Activated T-cell treated with anti-CD3 and anti-CD28 coated beads, Interleukin-2, amount 50 U/mL, for 1 hour (primary cell): ENCODE data around the gene GRK6.

Source experiments
- DNase-seq: peaks from one replicate; pipeline ENCODE4 v3.0.0-alpha.2; 2020

The GRK6 gene

DNA sequence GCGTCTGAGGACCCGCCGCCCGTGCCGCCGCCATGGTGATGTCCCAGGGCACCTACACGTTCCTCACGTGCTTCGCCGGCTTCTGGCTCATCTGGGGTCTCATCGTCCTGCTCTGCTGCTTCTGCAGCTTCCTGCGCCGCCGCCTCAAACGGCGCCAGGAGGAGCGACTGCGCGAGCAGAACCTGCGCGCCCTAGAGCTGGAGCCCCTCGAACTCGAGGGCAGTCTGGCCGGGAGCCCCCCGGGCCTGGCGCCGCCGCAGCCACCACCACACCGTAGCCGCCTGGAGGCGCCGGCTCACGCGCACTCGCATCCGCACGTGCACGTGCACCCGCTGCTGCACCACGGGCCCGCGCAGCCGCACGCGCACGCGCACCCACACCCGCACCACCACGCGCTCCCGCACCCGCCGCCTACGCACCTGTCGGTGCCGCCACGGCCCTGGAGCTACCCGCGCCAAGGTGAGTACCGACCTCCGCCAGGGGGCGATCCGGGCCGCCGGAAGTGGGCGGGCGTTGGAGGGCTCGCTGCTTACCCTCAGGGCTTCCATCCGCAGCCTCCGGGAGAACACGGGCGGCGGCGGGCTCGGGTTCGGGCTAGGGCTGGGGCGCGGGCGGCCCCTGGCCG, 28.7 kb downstream of the GRK6 start:
- peak; percentile 96 for DNase-seq

DNA sequence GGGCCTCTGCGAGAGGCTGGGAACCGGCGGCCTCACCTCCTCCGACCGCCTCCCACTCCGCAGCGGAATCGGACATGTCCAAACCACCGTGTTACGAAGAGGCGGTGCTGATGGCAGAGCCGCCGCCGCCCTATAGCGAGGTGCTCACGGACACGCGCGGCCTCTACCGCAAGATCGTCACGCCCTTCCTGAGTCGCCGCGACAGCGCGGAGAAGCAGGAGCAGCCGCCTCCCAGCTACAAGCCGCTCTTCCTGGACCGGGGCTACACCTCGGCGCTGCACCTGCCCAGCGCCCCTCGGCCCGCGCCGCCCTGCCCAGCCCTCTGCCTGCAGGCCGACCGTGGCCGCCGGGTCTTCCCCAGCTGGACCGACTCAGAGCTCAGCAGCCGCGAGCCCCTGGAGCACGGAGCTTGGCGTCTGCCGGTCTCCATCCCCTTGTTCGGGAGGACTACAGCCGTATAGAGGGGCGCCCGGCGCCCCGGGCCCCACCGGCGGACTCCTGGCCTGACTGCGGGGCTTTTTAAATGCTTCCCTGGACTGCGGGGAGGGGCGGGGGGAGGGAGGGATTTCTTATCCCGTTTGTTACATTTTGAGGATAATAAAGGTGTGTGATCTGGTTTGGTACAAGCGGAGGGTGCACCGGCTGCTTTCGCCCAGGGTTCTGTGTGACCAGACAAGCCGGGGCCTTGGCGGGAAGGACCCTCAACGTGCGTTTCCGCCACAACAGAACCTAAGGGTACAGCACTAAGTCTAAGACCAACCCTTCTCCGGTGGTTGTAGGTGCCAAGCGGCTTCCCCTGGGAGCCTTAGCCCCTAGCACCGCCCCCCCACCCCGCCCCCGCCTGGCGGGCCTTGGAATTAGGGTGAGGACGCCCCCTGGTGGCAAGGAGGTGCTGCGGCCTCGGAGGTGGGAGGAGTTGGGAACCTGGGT, 29.4 kb downstream of the GRK6 start:
- peak; percentile 97 for DNase-seq

DNA sequence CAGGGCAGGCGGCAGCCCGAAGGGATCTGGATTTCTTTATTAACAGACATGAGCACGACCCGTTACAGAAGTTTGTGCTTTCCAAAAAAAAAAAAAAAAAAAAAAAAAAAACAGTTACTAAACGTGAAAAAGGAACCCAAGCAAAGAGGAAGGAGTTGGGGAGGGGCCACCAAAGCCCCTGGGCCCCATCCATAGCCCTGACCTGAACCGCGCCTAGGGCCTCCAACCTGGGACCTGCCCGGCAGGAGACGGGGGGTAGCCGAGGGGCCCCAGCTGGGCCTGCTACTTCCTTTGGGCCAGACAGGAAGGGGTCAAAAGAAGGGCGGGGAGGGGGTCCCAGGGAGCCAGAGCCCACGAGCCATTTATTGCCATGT, 30.1 kb downstream of the GRK6 start:
- no peak for DNase-seq

DNA sequence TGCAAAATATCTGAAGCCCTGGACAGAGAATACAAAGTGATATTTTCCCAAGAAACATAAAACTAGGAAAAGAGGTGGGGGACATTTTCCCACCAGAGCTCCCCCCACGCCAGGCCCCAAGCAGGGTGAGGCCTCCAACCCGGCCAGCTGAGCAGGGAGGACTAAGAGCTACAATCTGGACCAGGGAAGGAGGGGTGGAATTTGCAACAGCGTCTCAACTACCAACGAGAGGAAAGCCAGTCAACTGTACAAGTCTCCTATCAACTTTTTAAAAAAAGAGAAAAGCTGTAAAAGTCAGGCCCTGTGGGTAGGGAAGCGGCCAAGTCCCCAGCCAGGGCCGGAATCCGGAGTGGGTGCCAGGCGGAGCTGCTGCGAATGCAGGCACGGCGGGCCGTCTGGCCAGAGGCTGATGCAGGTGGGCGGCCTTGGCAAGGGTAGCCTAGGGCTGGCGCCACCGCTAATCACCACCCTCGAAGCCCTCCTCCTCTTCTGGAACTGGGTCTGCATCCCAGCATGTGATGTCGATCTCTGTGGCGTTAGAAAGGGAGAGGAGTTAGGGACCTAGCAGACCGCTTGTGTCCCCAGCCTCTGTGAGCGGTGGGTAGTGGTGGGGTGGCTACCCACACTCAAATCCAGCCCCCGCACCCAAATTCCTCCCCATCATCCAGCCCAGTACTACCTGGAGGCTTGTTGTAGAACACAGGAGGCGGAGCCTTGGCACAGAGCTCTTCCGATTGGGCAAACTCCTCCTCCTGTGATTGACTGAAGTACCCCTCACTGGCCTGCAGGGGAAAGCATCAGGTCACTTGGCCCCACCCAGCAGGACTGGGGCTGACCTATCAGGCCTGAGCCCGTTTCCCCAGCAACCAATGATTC, 30.7 kb downstream of the GRK6 start:
- peak; percentile 45 for DNase-seq

DNA sequence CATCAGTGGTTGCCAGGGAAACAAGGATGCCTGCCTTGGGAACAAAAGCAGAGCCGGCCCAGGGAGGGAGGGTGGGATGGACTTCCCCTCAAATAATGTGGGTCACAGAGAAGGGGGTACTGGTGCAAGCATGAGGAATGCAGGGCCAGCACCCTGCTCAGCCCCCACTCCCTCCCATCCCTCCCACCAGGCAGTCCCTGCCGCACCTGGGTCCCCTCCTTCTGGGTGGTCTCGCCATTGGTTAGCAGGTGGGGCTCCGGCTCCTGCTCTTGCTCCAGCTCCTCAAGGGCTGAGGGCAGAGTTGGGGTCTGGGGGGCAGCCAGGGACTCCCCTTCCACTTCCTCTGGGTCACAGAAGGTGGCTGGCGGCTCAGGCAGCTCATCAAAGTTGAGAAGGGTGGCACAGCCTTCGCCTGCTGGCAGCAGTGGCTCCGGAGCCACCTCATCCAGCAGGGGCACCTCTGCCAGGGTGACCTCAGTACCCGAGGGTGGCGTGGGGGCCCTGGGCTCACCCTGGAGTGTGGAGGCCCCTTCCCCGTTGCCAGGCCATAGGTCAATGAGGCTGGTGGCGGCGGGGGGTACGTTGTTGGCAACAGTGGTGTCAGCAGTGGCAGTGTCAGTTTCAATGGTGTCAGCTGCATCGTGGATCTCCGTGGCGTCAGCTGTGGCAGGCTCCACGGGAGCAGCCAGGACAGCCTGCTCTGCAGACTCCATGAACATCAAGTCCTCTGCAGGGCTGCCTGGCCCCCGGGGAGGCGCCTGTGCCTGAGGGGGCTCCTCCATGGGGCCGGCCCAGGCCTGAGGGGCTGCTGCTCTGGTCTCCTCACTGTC, 31.6 kb downstream of the GRK6 start:
- no peak for DNase-seq

DNA sequence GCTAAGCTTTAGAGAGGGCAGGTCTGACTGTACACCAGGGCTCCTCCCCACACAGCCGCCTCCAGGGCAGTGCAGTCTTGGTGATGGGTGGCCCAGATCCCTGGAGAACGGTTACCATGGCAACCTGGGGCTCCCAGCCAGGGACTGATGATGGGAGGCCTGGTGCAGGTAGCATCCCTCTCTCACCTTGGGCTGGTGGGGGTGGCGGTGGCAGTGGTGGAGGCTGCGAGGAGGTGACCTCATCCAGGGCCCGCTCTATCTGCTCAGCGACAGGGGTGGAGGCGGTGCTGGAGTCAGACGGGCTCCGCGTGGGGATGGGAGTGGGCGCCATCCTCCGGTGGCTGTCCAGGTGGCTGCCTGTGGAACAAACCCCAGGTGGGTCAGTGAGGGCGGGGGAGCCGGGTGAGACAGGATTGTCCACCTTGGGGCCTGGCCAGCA, 32.5 kb downstream of the GRK6 start:
- DNase-seq = peak; percentile 17

DNA sequence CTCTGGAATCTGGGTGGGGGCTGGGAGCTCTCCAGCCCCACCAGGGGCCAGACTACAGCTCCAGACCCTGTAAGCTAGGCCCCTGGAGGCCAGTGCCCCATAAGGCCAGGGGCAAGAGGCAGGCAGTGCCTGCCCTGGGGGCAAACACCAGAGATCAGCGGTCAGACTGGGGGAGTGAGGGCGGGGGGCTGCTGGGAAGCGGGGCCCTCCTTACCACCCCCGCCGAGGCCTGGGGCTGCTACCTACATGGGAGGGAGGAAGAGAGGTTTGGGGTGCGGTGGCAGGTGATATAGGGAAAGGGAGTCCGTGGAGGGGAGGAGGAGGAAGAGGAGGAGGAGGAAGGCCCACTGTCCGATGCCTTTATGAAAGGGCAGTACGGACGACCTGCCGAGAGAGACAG, 32.9 kb downstream of the GRK6 start:
- no peak for DNase-seq

DNA sequence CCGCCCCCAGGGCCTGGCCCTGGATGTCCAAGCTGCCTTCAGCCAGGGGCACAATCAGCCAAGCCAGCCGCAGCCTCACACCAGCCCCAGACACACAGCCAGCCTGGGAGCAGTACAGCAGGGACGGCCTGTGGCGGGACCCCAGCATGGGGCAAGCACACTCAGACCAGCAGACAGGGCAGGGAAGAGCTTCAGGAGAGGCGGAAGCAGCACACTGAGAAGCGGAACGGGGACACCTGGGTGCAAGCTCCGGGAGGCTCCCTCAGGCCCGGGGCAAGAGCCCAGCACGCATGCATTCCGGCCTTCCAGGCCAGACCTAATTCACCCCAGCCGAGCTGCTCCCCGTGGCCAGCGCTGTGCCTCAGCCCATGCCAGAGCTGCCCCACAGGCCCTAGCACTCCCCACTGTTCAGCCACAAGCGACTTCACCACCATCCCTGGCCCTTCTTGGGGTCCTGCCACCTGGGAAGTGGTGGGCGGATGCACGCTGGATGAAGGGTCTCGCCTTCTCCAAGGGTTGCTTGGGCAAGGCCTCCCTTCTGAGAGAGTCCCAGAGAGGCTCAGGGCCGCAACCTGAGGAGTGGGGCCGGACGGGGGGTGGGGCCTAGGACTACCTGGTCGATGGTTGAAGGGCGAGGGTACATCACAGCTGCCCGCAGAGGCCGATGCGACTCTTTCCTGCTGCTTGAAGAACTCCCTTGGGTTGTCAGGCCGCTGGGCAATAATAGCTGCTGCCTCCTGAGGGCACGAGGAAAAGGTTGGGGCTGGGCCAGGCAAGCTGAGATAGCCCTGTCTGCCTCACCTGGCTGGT, 33.5 kb downstream of the GRK6 start:
- DNase-seq = no peak

DNA sequence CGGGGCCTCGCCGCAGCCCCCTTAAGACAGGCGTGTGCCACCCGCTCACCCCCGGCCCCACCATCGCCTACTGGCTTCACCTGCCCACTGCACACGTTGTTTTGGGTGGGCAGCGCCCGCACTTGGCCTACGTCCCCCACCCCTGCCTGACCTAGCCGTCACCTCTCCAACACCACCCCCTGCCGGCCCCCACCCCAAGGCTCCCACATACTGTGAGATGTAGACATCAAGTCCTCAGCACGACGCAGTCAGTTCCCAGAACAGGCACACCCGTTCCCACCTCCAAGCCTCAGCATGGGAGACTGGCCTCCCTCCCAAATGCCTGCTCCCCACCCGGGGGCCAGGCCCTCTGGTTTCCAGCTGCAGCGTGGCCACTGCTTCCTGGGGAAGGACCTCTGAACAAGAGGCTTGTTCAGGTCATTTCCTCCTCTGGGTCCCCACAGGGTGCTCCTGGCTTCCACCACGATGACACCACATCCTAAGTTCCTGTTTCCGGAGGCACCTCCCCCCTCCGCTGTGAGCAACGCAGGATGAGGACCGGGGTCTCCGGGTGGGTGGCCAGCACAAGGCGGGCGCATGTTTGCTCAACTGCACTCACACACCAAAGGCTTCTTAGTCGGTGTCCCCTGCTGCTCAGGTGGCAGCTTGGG, 35.7 kb downstream of the GRK6 start:
- DNase-seq = no peak

DNA sequence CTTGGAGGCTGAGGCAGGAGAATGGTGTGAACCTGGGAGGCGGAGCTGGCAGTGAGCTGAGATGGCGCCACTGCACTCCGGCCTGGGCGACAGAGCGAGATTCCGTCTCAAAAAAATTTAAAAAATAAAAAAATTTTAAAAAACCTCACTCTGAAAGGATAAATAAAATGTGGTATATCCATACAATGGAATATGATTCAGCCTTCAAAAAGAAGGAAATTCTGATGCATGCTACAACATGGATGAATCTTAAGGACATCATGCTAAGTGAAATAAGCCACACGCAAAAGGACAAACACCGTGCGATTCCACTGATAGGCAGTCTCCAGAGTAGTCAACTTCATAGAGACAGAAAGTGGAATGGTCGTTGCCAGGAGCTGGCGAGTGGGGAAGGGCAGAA, 38.6 kb downstream of the GRK6 start:
- DNase-seq = no peak

DNA sequence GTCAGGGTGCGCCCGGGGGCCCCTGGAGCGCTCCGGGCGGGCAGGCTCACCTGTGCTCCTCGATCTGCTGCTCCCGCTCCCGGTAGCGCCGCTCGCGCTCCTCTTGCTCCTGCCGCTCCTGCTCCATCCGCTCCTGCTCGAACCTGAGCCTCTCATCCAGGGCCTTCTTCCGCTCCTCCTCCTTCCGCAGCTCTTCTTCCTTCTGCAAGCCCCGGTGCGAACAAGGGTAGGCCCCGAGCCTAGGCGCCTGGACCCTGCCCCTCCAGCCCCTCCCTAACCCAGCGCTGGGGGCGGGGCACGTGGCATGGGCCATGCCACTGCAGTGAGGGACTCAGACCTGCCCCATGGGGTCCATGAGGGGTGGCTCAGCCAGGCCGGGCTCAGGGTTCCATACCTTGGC, 40.4 kb downstream of the GRK6 start:
- no peak for DNase-seq

DNA sequence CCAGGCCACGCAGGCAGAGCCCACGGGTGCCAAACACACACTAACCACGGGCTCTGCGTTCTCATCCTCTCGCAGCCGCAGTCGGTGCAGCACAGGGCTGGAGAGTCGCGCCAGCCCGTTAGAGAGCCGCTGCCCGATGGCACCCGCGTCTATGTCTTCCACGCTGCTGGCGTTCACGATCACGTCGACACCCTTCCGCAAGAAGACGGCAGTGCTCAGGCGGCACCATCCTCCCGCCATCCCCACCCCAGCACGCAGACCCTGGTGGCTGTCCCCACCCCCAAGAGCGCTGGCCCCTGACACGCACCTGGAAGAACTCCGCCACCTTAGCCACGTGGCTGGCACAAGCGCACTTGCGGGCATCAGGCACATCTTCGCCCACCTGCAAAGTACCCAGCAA, 41.0 kb downstream of the GRK6 start:
- no peak for DNase-seq

DNA sequence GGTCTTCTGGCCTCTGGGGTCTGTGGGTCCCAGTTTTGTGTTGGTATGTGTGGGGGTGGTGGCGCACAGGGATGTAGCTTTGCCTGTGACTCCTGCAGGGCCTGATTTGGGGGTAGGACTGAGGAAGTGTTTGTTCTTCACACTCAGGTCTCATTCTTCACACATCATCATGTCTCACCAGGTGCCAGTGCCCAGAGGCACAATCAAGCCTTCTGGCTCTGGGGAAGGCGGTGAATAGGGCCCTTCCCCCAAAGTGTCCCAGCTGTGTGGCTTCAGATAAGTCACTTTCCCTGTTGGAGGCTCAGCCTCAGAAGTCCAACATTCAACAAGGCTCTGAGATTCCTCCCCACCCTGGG, 41.8 kb downstream of the GRK6 start:
- DNase-seq = no peak

DNA sequence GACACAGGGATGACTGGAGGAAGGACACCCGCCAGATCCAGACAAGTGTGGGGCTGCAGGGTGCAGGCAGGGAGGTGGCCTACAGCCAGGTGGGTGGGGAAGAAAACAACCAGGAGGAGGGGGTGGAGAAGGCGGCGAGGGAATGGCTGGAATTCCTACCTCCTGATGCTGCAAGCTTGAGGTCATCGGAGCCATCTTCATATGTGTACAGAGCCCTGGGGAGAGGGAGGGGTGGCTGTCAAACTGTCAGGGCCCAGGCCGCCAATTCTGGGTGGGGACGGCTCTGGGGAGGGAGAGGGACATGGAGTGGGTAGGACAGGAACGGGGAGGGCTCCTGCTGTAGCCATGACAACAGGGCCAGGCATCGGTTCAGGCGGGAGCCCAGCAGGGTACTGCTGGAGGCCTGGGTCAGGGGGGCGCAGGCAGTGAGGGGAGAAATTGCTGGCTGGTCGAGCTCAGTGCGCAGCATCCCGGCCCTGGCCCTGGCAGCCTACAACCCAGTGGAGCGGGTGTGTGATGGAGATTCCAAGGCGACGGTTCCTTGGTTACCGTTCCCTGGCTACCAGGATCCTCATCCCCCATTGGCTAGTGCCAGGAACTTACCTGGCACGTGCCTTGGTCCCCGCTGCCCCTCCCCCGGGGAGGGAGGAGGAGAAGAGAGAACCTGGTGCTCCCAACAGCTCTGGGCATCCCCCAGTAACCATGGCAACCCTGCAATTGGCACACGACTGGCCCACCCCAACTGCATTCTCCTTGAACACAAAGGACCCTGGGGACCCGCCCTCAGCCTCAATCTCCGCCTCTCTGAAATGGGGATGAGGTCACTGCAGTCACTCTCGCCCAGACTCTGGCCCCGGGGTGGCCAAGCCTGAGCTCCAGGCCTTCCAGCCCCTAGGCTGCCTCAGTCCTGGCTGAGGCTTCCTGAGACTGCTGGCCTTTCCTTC, 42.5 kb downstream of the GRK6 start:
- no peak for DNase-seq

DNA sequence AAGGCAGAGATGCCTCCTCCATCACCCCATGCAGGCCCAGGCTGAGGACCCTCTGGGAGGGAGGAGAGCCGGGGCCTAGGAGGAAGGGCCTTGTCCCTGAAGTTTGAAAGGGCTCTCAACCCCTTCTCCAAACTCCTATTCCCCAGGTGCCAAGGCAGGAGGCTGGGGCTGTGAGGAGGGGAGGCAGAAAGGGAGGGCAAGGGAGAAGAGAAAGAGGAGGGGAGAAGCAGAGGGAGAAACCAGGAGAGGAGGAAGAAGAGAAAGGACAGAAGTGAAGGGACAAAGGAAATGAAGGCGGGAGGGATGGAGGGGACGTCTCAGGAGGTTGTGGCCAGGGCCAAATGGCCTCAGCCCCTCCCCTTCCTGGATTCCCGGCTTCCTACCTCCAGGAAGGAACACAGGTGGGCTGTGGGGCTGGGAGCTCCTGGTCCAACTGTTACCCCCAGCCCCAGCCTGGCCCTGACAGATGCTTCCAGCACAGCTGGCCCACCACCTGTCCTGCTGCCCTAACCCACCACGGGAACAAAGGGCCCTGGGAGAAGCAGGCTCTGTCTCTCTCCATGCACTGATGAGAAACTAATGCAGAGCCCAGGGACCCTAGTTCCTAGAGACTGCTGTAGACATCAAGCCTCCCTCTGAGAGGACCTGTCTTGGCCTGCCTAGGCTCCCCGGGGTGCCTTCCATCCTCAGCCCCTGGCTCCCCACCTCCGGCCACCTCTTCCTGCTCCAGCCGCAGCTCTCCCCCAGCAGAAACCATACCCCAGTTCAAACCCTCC, 43.5 kb downstream of the GRK6 start:
- DNase-seq = no peak

DNA sequence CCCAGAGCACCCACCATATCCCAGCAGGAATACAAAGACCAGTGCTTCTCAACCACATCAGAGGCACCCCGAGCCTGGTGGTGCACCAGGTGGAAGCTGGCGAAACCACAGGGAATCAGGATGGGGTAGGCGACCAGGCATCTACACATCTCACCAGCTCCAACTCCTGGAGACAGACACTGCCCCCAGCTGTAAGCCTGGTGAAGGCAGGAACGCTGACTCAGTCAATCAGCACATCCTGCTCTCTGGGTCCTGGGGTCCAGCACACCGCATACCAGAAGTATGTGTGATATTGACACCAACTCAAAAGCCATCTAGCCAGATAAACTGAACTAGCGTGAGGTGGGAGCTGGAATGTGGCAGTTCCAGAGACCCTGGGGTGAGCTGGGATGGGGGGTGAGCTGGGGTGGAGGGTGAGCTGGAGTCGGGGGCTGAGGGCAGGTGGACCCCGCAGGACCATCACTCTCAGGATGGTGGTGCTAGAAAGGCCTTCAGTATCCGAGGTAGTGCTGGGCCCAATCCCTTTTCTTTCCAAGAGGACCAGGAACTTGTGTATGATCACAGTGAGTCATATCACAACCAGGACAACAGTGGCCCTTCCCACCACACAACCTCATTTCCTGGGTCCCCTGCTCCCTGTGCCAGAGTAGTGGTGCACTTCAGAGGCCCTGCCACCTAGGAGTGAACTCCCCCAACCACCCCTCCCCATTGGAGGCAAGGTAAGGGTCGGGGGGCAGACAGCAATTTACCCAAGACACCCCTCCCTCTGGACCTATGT, 44.5 kb downstream of the GRK6 start:
- no peak for DNase-seq

DNA sequence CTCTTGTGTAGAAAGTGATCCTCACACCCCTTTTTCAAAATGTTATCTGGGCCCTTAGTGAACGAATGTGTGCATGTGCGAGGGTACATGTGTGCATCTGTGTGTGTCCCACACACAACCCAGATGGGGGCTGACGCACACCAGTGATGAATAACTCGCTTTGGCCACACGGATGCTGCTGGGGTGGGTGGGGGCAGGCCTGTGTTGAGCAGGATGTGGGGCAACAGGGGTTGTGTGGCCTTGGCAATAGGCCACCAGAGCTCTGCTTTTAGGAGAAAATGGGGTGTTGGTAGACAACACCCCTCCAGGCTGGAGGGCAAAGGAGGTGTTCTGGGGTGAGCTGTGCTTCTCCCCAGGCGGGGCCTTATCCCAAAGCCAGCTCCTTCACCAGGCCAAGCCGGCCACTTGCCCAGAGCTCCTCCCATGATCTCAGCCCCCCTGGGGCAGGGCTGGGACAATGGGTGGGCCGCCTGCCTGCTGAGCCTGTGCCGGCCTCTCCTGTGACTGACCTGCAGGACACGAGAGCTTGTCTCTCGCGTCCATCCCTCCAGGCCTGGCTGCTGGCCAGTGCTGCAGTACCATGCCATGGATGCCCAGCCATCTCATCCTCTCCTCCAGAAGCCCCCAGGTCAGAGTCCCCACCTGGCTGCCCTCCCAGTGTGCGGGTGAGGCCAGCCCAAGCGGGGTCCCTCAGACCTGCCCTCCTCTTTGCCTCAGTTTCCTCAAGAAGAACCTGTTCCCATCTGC, 45.3 kb downstream of the GRK6 start:
- no peak for DNase-seq
